K562 (cell line): ENCODE results near the gene SLC16A4. TPM values are rescaled to one million over a fixed set of nuclear protein-coding genes. Genes with fewer than 3 reads are reported as not detected.

ENCODE experiments used
- AFF4 ChIP-seq: sonication (generic); formaldehyde crosslinking; IDR thresholded peaks from 2 replicates; pipeline ENCODE4 v1.8.0; 2023; ENCODE audit warnings: mild to moderate bottlenecking, missing genetic modification reagents
- BRF1 ChIP-seq: IDR thresholded peaks from 3 replicates; pipeline ENCODE4 v1.6.1; 2011; ENCODE audit warnings: borderline replicate concordance, mild to moderate bottlenecking; ENCODE audit not compliant: insufficient read length; ENCODE audit errors: extremely low read depth
- EP300 ChIP-seq: IDR thresholded peaks from 2 replicates; pipeline ENCODE4 v1.6.1; 2012; ENCODE audit warnings: low read length, improper control_type of control experiment
- FOXA3 ChIP-seq, 2 experiments: fragments of 450-650 bp in 1 of 2; sonication (generic) in 1 of 2; formaldehyde crosslinking; IDR thresholded peaks in 1 of 2; conservative IDR thresholded peaks in 1 of 2; 2 replicates each; pipeline versions ENCODE4 v1.4.0 to v1.8.0; 2020 to 2022; ENCODE audit warnings: mild to moderate bottlenecking in 2 of 2, missing genetic modification reagents in 1 of 2
- MAFF ChIP-seq: IDR thresholded peaks from 2 replicates; pipeline ENCODE4 v1.6.1; 2012; ENCODE audit warnings: low read length, improper control_type of control experiment
- STAT5B ChIP-seq: fragments of 250-450 bp; sonication (Bioruptor Pico); IDR thresholded peaks from 2 replicates; pipeline ENCODE4 v1.8.0; 2021; ENCODE audit warnings: mild to moderate bottlenecking, inconsistent platforms
- TCF3 ChIP-seq: sonication (generic); formaldehyde crosslinking; IDR thresholded peaks from 2 replicates; pipeline ENCODE4 v1.4.0; 2020; ENCODE audit warnings: mild to moderate bottlenecking, missing genetic modification reagents
- TFE3 ChIP-seq: fragments of 450-650 bp; formaldehyde crosslinking; IDR thresholded peaks from 2 replicates; pipeline ENCODE4 v1.4.0; 2020; ENCODE audit warnings: mild to moderate bottlenecking, mixed read lengths
- USF1 ChIP-seq: sonication (generic); formaldehyde crosslinking; IDR thresholded peaks from 2 replicates; pipeline ENCODE4 v1.9.0; 2022; ENCODE audit warnings: mild to moderate bottlenecking, missing genetic modification reagents
- ZFP30 ChIP-seq: fragments of 250-450 bp; sonication (Bioruptor Pico); IDR thresholded peaks from 2 replicates; pipeline ENCODE4 v1.8.0; 2022; ENCODE audit warnings: moderate library complexity, mild to moderate bottlenecking, inconsistent platforms, borderline replicate concordance
- ZNF449 ChIP-seq: fragments of 250-450 bp; sonication (Bioruptor Pico); IDR thresholded peaks from 2 replicates; pipeline ENCODE4 v1.8.0; 2022; ENCODE audit warnings: moderate library complexity, mild to moderate bottlenecking, inconsistent platforms
- polyA plus RNA-seq, 8 experiments: library from polyadenylated mRNA; depleted of rRNA in 4 of 8; stranded (reverse) in 5 of 8; unstranded in 3 of 8; fragments of >200 nt; fragmentation: Nextera tagmentation in 2 of 8; fragmentation: Illumina TruSeq in 1 of 8; extraction: Ambion mirVana in 2 of 8; extraction: Trizol in 1 of 8; gene quantifications; 2 replicates each; pipeline versions ENCODE4 v1.2.1 to v1.2.3, GENCODE V29; 2011 to 2014; ENCODE audit warnings: inconsistent platforms in 1 of 8, missing spikeins in 1 of 8
- total RNA-seq, 7 experiments: library from RNA; depleted of rRNA in 6 of 7; stranded (reverse); fragments of >200 nt in 6 of 7; fragmentation: Illumina TruSeq in 2 of 7; extraction: Trizol in 2 of 7; gene quantifications; 2 replicates each; pipeline versions ENCODE4 v1.2.1 to v1.2.3, GENCODE V29; 2011 to 2021; ENCODE audit warnings: low replicate concordance in 1 of 7

SLC16A4 gene
- total and polyA plus RNA-seq, 9 of the 15 experiments (the other 6 are each of a cell fraction or from before 2014, with no cell fraction given) = 0.04 to 0.31 (median 0.18) TPM; not detected in 1

- TF ChIP-seq AFF4 (CRISPR knock-in tag) (no peak), TFE3 (CRISPR knock-in tag) (no peak), TCF3 (CRISPR knock-in tag) (peak; percentile 82), ZNF449 (no peak), FOXA3 (CRISPR knock-in tag; conservative IDR thresholded peaks at IDR 0.05 in 1 of 2, IDR thresholded peaks at IDR 0.05 in 1 of 2) (0 out of 4 replicates have a peak, but pooled peaks of 1 of the 2 experiments have one; percentile 51), ZFP30 (no peak), MAFF (no peak), USF1 (no peak), STAT5B (no peak), EP300 (peak; percentile 71), BRF1 (no peak)
Observed at GRCh38 chr1:110438893-110439292, 48.1 kb upstream of the SLC16A4 start (continued).
